Measurements from ENCODE around the gene CCNY.

Gene CCNY

DNA sequence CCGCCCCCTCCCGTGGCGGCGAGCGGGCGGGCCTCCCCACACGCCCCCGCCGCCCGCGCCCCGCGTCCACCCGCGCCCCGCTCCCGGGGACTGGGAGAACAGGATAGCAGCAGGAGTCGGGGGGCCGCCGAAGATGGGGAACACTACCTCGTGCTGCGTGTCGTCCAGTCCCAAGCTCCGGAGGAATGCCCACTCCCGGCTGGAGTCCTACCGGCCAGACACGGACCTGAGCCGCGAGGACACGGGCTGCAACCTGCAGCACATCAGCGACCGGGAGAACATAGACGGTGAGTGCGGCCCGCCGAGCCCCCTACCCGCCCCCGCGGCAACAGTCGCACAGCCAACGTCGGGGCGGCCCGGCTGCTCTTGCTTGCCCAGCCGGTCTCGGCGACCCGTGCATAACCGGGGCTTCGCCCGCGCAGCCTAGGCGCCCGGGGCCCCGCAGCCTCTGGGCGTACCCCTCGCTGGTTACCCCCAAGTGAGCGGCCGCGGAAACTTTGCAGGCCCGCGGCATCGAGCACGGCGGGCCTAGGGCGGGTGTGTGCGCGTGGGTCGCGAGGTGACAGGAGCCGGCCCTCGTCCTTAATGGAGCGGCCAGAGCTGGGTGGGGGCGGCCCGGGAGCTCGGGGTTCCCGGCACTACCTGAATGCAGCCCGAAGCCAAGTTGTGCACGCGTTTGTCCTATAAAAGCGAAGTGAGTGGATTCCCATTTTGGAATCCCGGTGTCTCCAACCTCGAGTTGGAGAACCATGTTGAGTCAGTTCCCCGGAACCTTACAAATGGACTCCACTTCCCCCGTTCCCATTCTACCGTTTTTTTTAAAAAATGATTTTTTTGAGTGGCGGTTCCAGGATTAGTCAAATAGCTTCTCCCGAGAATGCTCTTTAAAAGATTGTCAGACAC is 863 bp downstream of the CCNY start:
- H3K79me1 ChIP-seq (ENCODE audit: low read depth, low read length) = peaks cover 11% of the 10 kb centered on the region
- no CpG with 5 or more reads among the region's 88 CpGs for WGBS, 2 donors (ENCODE audit: extremely low coverage in 2 of 2, insufficient read length in 2 of 2, insufficient replicate concordance in 1 of 2)
- H3K36me3 ChIP-seq (replicated peaks in 1 of 2; ENCODE audit: control insufficient read depth in 2 of 2, insufficient read depth in 2 of 2, low read length in 2 of 2) = peaks cover 2 to 26% of the 10 kb centered on the region in 2 donors
- peak overlapping the region; percentile 16 for H2BK12ac ChIP-seq (ENCODE audit: low read length)
- peak overlapping the region; percentile 98 for H3K23ac ChIP-seq (ENCODE audit: low read depth, low read length, poor library complexity)
- H3K4me3 ChIP-seq (ENCODE audit: low read length in 2 of 2) = peak overlapping the region; percentile 72 to 98
- H3K9ac ChIP-seq (ENCODE audit: low read depth, low read length, poor library complexity) = peak overlapping the region; percentile 82
- H2AFZ ChIP-seq (ENCODE audit: low read length) = peak overlapping the region; percentile 86
- peak overlapping the region; percentile 53 for H3K4me2 ChIP-seq (ENCODE audit: insufficient read depth, low read length, poor library complexity, severe bottlenecking)
- no peak overlapping the region for H2BK5ac ChIP-seq (ENCODE audit: low read length)
- H3K9me3 ChIP-seq (replicated peaks in 1 of 2; ENCODE audit: control insufficient read depth in 2 of 2, insufficient read depth in 1 of 2, low read depth in 1 of 2, low read length in 2 of 2) = peaks cover 2 to 13% of the 10 kb centered on the region in 2 donors
- no peak overlapping the region for H3K4ac ChIP-seq (ENCODE audit: low read length)
- H4K91ac ChIP-seq (ENCODE audit: low read depth, low read length, poor library complexity) = no peak overlapping the region
- no peak overlapping the region for H3K27ac ChIP-seq (replicated peaks; ENCODE audit: low read length)
- H2AK5ac ChIP-seq (ENCODE audit: low read depth, low read length) = peak overlapping the region; percentile 90
- no peak overlapping the region for H3K14ac ChIP-seq (ENCODE audit: low read length)
- H3K18ac ChIP-seq (ENCODE audit: low read length) = peak overlapping the region; percentile 96
- H2BK15ac ChIP-seq (ENCODE audit: low read length) = no peak overlapping the region
- no peaks in the 10 kb centered on the region for H3K27me3 ChIP-seq (ENCODE audit: control insufficient read depth in 3 of 3, insufficient read depth in 3 of 3, low read depth in 1 of 3, low read length in 3 of 3)
- no peak overlapping the region for H4K8ac ChIP-seq (ENCODE audit: low read depth, low read length)
- peaks cover 5 to 12% of the 10 kb centered on the region in 2 donors for H3K4me1 ChIP-seq (ENCODE audit: control insufficient read depth in 2 of 2, insufficient read depth in 1 of 2, low read depth in 1 of 2, low read length in 2 of 2)
- peak; percentile 37 for DNase-seq (ENCODE audit: low spot score)
- no peak overlapping the region for H2BK120ac ChIP-seq (ENCODE audit: low read depth, low read length)

DNA sequence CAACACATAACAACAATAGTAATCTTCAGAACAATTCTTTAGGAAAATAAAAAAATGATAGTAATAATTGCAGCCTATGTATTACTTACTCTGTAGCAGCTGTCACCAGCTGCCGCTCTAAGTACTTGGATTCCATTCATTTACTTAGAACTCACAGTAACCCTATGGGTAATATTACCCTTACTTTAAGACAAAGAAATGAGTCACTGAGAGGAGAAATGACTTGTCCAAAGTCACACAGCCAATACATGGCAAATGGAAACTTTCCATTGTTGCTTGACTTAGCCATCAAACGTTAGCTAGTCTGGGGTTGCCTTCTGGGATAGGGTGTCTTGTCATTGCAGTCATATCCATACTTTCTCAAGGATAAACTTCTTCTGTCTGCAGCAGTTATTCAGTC is 3.6 kb downstream of the CCNY start:
- Histone ChIP-seq H3K79me1 (ENCODE audit: low read depth, low read length) (peaks cover 11% of the 10 kb centered on the region), H3K9ac (ENCODE audit: low read depth, low read length, poor library complexity) (no peak overlapping the region), H2AFZ (ENCODE audit: low read length) (no peak overlapping the region), H3K4me3 (ENCODE audit: low read length in 2 of 2) (no peak overlapping the region), H2BK15ac (ENCODE audit: low read length) (no peak overlapping the region), H2BK120ac (ENCODE audit: low read depth, low read length) (no peak overlapping the region), H3K27me3 (ENCODE audit: control insufficient read depth in 3 of 3, insufficient read depth in 3 of 3, low read depth in 1 of 3, low read length in 3 of 3) (no peaks in the 10 kb centered on the region), H3K18ac (ENCODE audit: low read length) (no peak overlapping the region), H4K91ac (ENCODE audit: low read depth, low read length, poor library complexity) (no peak overlapping the region), H3K14ac (ENCODE audit: low read length) (no peak overlapping the region), H3K9me3 (replicated peaks in 1 of 2; ENCODE audit: control insufficient read depth in 2 of 2, insufficient read depth in 1 of 2, low read depth in 1 of 2, low read length in 2 of 2) (no peaks in the 10 kb centered on the region), H3K23ac (ENCODE audit: low read depth, low read length, poor library complexity) (no peak overlapping the region), H3K4me2 (ENCODE audit: insufficient read depth, low read length, poor library complexity, severe bottlenecking) (no peak overlapping the region), H2BK12ac (ENCODE audit: low read length) (no peak overlapping the region), H3K27ac (replicated peaks; ENCODE audit: low read length) (no peak overlapping the region), H3K4me1 (ENCODE audit: control insufficient read depth in 2 of 2, insufficient read depth in 1 of 2, low read depth in 1 of 2, low read length in 2 of 2) (peaks cover 5 to 11% of the 10 kb centered on the region in 2 donors), H4K8ac (ENCODE audit: low read depth, low read length) (no peak overlapping the region), H2BK5ac (ENCODE audit: low read length) (no peak overlapping the region), H2AK5ac (ENCODE audit: low read depth, low read length) (no peak overlapping the region), H3K36me3 (replicated peaks in 1 of 2; ENCODE audit: control insufficient read depth in 2 of 2, insufficient read depth in 2 of 2, low read length in 2 of 2) (peaks cover 0 to 8% of the 10 kb centered on the region in 2 donors), H3K4ac (ENCODE audit: low read length) (no peak overlapping the region)
- DNase-seq (ENCODE audit: low spot score) = no peak
- no CpG with 5 or more reads among the region's 2 CpGs for WGBS, 2 donors (ENCODE audit: extremely low coverage in 2 of 2, insufficient read length in 2 of 2, insufficient replicate concordance in 1 of 2)

DNA sequence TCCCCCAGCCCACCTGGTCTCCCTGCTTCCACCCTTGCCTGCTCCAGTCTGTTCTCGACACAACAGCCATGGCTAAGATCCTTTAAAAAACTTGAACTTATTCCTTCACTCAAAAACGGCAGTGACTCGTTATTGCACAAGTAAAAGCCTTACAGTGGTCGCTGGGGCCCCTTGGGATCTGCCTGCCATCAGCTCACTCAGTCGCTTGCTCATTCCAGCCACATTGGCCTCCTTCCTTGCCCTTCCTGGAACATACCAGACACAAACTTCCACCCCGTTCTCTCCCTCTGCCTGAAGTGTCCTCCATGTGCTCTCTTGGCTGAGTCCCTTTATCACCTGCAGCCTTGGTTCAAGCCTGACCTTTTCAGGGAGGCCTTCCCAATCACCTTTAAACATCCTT is 4.7 kb downstream of the CCNY start:
- Histone ChIP-seq H3K36me3 (replicated peaks in 1 of 2; ENCODE audit: control insufficient read depth in 2 of 2, insufficient read depth in 2 of 2, low read length in 2 of 2) (peaks cover 0 to 8% of the 10 kb centered on the region in 2 donors), H4K91ac (ENCODE audit: low read depth, low read length, poor library complexity) (no peak overlapping the region), H2BK5ac (ENCODE audit: low read length) (no peak overlapping the region), H3K9me3 (replicated peaks in 1 of 2; ENCODE audit: control insufficient read depth in 2 of 2, insufficient read depth in 1 of 2, low read depth in 1 of 2, low read length in 2 of 2) (no peaks in the 10 kb centered on the region), H3K14ac (ENCODE audit: low read length) (no peak overlapping the region), H3K23ac (ENCODE audit: low read depth, low read length, poor library complexity) (no peak overlapping the region), H3K4me2 (ENCODE audit: insufficient read depth, low read length, poor library complexity, severe bottlenecking) (no peak overlapping the region), H2AK5ac (ENCODE audit: low read depth, low read length) (no peak overlapping the region), H2BK15ac (ENCODE audit: low read length) (no peak overlapping the region), H3K4ac (ENCODE audit: low read length) (no peak overlapping the region), H3K4me1 (ENCODE audit: control insufficient read depth in 2 of 2, insufficient read depth in 1 of 2, low read depth in 1 of 2, low read length in 2 of 2) (peaks cover 4 to 7% of the 10 kb centered on the region in 2 donors), H3K18ac (ENCODE audit: low read length) (no peak overlapping the region), H3K9ac (ENCODE audit: low read depth, low read length, poor library complexity) (no peak overlapping the region), H3K27ac (replicated peaks; ENCODE audit: low read length) (no peak overlapping the region), H3K4me3 (ENCODE audit: low read length in 2 of 2) (no peak overlapping the region), H3K79me1 (ENCODE audit: low read depth, low read length) (peaks cover 6% of the 10 kb centered on the region), H2BK120ac (ENCODE audit: low read depth, low read length) (no peak overlapping the region), H3K27me3 (ENCODE audit: control insufficient read depth in 3 of 3, insufficient read depth in 3 of 3, low read depth in 1 of 3, low read length in 3 of 3) (no peaks in the 10 kb centered on the region), H2BK12ac (ENCODE audit: low read length) (no peak overlapping the region), H2AFZ (ENCODE audit: low read length) (no peak overlapping the region), H4K8ac (ENCODE audit: low read depth, low read length) (no peak overlapping the region)
- no peak for DNase-seq (ENCODE audit: low spot score)
- WGBS, 2 donors (ENCODE audit: extremely low coverage in 2 of 2, insufficient read length in 2 of 2, insufficient replicate concordance in 1 of 2) = no CpG with 5 or more reads among the region's 6 CpGs

DNA sequence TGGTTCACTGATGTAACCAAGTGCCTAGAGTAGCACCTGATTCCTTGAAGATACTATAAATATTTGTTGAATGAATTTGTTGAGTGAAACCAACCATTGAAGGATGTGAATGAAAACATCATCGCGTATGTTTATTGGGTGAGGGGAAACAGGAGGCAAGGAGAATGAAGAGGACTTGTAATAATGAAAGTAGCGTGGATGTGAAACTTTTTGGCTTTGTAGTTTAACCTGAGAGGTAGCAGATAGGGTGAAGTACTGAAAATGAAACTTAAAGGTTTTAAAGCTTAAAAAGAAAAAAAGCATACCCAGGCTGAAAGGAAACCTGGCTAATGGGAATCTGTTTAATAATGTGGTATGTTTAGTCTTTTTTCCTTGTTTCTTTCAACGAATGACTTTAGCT is 5.2 kb downstream of the CCNY start:
- Histone ChIP-seq H2AK5ac (ENCODE audit: low read depth, low read length) (no peak overlapping the region), H2BK15ac (ENCODE audit: low read length) (no peak overlapping the region), H3K36me3 (replicated peaks in 1 of 2; ENCODE audit: control insufficient read depth in 2 of 2, insufficient read depth in 2 of 2, low read length in 2 of 2) (peaks cover 0 to 8% of the 10 kb centered on the region in 2 donors), H3K23ac (ENCODE audit: low read depth, low read length, poor library complexity) (no peak overlapping the region), H3K9me3 (replicated peaks in 1 of 2; ENCODE audit: control insufficient read depth in 2 of 2, insufficient read depth in 1 of 2, low read depth in 1 of 2, low read length in 2 of 2) (no peaks in the 10 kb centered on the region), H2AFZ (ENCODE audit: low read length) (no peak overlapping the region), H3K14ac (ENCODE audit: low read length) (no peak overlapping the region), H3K9ac (ENCODE audit: low read depth, low read length, poor library complexity) (no peak overlapping the region), H3K4me3 (ENCODE audit: low read length in 2 of 2) (no peak overlapping the region), H2BK120ac (ENCODE audit: low read depth, low read length) (no peak overlapping the region), H3K79me1 (ENCODE audit: low read depth, low read length) (peaks cover 6% of the 10 kb centered on the region), H2BK5ac (ENCODE audit: low read length) (no peak overlapping the region), H3K18ac (ENCODE audit: low read length) (no peak overlapping the region), H3K27me3 (ENCODE audit: control insufficient read depth in 3 of 3, insufficient read depth in 3 of 3, low read depth in 1 of 3, low read length in 3 of 3) (no peaks in the 10 kb centered on the region), H3K27ac (replicated peaks; ENCODE audit: low read length) (no peak overlapping the region), H3K4ac (ENCODE audit: low read length) (no peak overlapping the region), H3K4me2 (ENCODE audit: insufficient read depth, low read length, poor library complexity, severe bottlenecking) (no peak overlapping the region), H4K8ac (ENCODE audit: low read depth, low read length) (no peak overlapping the region), H3K4me1 (ENCODE audit: control insufficient read depth in 2 of 2, insufficient read depth in 1 of 2, low read depth in 1 of 2, low read length in 2 of 2) (peaks cover 7% of the 10 kb centered on the region in 2 donors), H4K91ac (ENCODE audit: low read depth, low read length, poor library complexity) (no peak overlapping the region), H2BK12ac (ENCODE audit: low read length) (no peak overlapping the region)
- no CpG with 5 or more reads among the region's 4 CpGs for WGBS, 2 donors (ENCODE audit: extremely low coverage in 2 of 2, insufficient read length in 2 of 2, insufficient replicate concordance in 1 of 2)
- no peak for DNase-seq (ENCODE audit: low spot score)
